GM06990 (cell line): Measurements from ENCODE around the gene TP53I11.

Experiments used
- DNase-seq: peaks from one replicate; pipeline ENCODE4 v3.0.0-alpha.2; 2011; ENCODE audit not compliant: insufficient read length; ENCODE audit errors: extremely low read depth
- H3K27me3 ChIP-seq: replicated peaks from 2 replicates; pipeline ENCODE4 v1.6.0; 2011; ENCODE audit warnings: low read length; ENCODE audit not compliant: control insufficient read depth, insufficient read depth
- H3K36me3 ChIP-seq: 2 replicates; pipeline ENCODE4 v1.5.1; 2011; ENCODE audit warnings: low read length; ENCODE audit not compliant: control insufficient read depth, insufficient read depth
- H3K4me3 ChIP-seq: replicated peaks from 2 replicates; pipeline ENCODE4 v1.5.1; 2011; ENCODE audit warnings: low read depth, mild to moderate bottlenecking, control low read depth, low read length
- CTCF ChIP-seq: IDR thresholded peaks from 2 replicates; pipeline ENCODE4 v1.5.1; 2011; ENCODE audit warnings: low read length, control low read depth, mild to moderate bottlenecking, inconsistent platforms; ENCODE audit not compliant: insufficient read depth, poor library complexity, severe bottlenecking

The TP53I11 gene

GRCh38 chr11:44928144-44928543, 22.5 kb downstream of the TP53I11 start:
- Histone ChIP-seq H3K27me3 (no peaks in the 10 kb centered on the region; the same call in 1 of the 2 replicates), H3K36me3 (no peaks in the 10 kb centered on the region), H3K4me3 (no peak overlapping the region)
- DNase-seq, result no peak
- TF ChIP-seq CTCF, result no peak

GRCh38 chr11:44927174-44927661, 23.5 kb downstream of the TP53I11 start:
- H3K4me3 ChIP-seq, result no peak overlapping the region
- DNase-seq, result no peak
- no peaks in the 10 kb centered on the region; the same call in 1 of the 2 replicates for H3K27me3 ChIP-seq
- H3K36me3 ChIP-seq, result no peaks in the 10 kb centered on the region
- peak; percentile 91 for TF ChIP-seq CTCF

GRCh38 chr11:44926036-44926435, 24.6 kb downstream of the TP53I11 start:
- no peak for TF ChIP-seq CTCF
- Histone ChIP-seq H3K4me3 (no peak overlapping the region), H3K27me3 (no peaks in the 10 kb centered on the region; the same call in 1 of the 2 replicates), H3K36me3 (no peaks in the 10 kb centered on the region)
- DNase-seq, result no peak

GRCh38 chr11:44923806-44924205, 26.9 kb downstream of the TP53I11 start:
- no peak overlapping the region for H3K4me3 ChIP-seq
- H3K36me3 ChIP-seq, result no peaks in the 10 kb centered on the region
- no peaks in the 10 kb centered on the region; the same call in 1 of the 2 replicates for H3K27me3 ChIP-seq
- no peak for DNase-seq
- no peak for TF ChIP-seq CTCF

GRCh38 chr11:44923115-44923514, 27.6 kb downstream of the TP53I11 start:
- Histone ChIP-seq H3K36me3 (no peaks in the 10 kb centered on the region), H3K27me3 (no peaks in the 10 kb centered on the region; the same call in 1 of the 2 replicates), H3K4me3 (no peak overlapping the region)
- no peak for TF ChIP-seq CTCF
- no peak for DNase-seq

- DNase-seq, result no peak
- Histone ChIP-seq H3K27me3 (no peaks in the 10 kb centered on the region), H3K36me3 (no peaks in the 10 kb centered on the region), H3K4me3 (no peak overlapping the region)
- TF ChIP-seq CTCF, result no peak
These were observed 30.2 kb downstream of the TP53I11 start for GRCh38 chr11:44920451-44920850.
